GM21360 (cell line): Measurements from ENCODE around the gene NFE2L2.
"Not testable (repeated sequence)": the region's sequence is repeated elsewhere in the genome, so short reads cannot be mapped to it uniquely, and the experiment has no call there.

ENCODE experiments used
- ATAC-seq: cut with Tn5 transposase; IDR thresholded peaks from one replicate; pipeline ENCODE4 v1.9.1; 2021; ENCODE audit warnings: mild to moderate bottlenecking, moderate library complexity; ENCODE audit not compliant: unreplicated experiment

Gene NFE2L2

DNA sequence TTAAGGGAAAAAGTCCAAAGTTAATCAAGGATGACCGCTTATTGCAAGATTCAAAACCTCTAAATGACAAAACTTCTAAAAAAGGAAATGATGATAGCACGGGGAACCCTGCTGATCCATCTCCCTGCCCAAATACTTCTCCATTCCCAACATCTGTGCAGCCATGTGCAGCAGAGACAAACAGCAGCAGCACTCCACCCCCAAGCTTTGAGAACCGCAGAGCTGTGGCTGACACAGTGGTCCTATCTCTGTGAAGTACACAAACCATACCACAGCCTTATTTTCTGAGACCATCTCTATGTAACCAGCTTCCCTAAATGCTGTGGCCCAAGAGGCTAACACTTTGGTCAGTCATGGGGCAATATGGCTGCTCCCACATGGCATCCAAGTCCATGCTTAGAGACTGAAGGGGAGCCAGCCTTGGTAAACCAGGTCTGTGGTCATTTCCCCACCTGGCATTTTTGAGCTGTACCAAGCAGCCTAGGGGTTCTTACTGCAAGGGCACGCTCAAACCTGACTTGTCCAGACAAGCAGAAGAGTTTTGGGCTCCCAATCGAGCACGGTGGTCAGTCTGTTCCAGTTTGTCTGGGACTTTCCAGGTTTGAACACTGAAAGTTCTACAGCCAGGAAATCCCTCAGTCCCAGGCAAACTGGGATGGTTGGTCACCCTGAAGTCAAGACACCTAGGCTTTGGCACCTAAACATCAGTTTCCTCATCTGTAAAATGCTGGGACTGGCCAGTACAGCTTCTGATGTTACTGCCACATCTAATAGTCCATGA, 17.1 kb upstream of the NFE2L2 start:
- peak; percentile 60 for ATAC-seq

DNA sequence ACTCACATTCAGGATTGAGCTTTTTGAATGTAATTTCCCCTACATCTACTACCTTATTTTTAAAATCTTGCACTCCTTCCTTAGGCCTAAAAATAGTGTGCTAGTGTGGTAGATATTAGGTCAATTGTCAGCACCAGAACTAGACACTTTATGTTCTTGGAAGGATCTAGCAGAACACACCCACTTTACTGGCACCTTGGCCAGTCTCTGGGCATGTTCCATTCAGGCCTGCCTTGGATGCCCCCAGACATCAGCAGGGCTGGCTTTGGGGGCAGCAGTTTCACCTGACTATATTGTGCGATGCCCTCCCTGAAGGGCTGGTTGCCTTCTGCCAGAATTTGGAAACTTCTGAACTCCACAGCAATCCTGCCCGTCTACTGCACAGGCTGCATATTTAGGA, 15.3 kb upstream of the NFE2L2 start:
- ATAC-seq = no peak

GRCh38 chr2:177275743-177276055, 11.2 kb upstream of the NFE2L2 start:
- ATAC-seq = no peak

GRCh38 chr2:177275040-177275742, 10.7 kb upstream of the NFE2L2 start:
- no peak for ATAC-seq

- no peak for ATAC-seq
Observed at GRCh38 chr2:177273408-177273807, 8.9 kb upstream of the NFE2L2 start.

GRCh38 chr2:177272765-177273164, 8.2 kb upstream of the NFE2L2 start:
- ATAC-seq = no peak

DNA sequence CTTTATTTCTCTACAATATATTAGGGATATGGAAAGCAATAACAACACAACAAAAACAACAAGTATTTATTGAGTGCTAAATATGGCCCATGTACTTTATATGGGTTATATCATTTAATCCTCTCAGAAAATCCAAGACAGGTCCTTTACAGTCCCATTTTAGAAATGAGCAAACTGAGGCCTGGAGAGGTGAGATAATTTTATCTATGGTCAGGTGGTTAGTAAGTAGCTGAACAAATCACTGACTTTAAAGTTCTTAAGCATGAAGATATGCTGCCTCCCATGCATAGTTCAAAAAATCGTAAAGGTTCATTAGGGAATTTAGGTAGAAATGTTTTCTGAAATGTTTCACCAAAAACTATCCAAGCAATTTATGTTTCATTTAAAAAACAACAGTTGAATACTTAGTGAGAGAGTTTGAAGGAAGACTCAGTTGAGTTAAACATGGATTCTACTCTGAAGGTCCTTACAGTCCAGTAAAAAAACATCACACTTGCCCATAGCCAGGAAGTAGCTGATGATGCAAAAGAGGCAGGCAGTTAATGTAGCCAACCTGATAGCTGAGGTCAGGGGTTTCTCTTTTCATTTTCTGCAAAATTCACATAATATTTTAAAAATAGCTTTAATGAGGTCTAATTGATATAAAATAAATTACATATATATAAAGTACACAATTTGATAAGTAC, 7.6 kb upstream of the NFE2L2 start:
- ATAC-seq = no peak

GRCh38 chr2:177270531-177270930, 6.0 kb upstream of the NFE2L2 start:
- no peak for ATAC-seq

GRCh38 chr2:177268901-177269300, 4.4 kb upstream of the NFE2L2 start:
- no peak for ATAC-seq

GRCh38 chr2:177268187-177268871, 3.8 kb upstream of the NFE2L2 start:
- ATAC-seq = no peak

DNA sequence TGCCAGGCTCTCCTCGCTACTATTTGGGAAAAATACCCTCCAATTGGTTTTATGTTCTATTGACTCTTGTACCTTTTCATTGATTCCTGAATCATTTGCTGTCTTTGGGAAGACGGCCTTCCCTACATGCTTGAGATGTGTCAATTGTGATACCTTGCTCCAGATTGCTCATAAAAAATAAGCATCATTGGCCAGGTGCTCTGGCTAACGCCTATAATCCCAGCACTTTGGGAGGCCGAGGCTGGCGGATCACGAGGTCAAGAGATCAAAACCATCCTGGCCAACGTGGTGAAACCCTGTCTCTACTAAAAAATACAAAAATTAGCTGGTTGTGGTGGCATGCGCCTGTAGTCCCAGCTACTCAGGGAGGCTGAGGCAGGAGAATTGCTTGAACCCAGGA, 2.4 kb upstream of the NFE2L2 start:
- not testable (repeated sequence) for ATAC-seq

DNA sequence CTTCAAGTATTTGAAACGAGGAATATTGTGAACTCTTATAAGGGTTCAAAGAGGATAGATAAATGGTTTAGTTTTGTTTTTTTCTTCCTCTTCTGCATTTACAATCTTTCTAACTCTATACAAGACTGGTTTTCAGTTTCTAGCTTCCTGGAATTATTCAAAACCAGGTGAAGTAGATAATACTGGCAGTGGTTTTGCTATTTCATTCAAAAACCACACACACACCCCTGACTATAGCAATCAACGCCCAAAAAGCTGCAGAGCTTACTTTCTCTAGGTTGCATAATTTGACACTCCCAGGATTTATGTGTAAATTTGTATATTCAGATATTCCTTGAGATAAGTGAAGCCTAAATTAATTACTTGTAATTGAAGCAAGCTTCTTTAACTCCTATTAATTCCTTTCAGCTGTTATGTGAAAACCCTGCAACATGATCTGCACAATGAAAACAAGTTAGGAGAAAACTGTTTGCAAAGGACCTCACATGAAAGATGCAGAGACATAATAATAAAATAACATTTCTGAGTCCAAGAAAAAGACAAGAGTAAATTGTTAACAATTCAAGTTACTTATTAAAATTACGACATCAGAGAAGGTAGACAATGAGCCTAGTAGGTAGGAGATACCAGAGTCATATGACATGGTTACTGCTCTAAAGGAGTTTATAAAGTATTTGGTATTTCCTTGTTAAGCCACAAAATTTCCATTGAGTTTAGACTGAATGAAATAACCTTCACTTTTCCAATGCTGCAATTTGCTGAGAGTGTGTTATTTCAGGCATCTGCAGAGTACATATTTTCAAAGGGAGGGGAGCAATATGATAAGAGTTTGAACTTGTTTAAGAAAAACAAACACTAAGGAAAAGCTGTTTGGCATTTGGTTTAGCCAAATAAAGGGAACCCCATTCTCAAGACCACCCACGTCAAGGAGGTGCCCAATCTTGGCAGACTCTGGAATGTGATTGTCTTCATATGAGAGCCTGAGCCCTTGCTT, 1.6 kb upstream of the NFE2L2 start:
- ATAC-seq = no peak

DNA sequence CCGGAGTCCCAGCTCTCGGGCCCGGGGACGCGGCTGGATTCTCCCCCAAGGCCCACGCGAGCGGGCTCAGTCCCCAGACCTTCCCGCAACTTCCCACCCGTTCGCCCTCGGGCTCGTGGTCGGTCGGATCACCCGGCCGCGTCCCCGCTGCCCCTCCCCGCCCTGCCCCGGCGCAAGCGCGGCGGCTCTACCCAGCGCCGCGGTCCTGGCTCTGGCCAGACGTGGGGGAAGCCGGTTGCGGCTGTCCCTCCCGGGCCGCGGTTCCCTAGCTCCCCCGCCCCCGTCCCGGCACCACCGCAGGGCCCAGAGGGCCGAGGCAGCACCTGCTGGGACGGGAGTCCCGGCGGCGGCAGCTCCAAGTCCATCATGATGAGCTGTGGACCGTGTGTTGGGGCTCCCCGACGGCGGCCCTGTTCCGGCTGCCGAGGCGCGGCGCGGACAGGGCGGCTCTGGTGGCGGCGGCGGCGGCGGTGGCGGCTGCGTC, 276 bp downstream of the NFE2L2 start:
- peak; percentile 14 for ATAC-seq

GRCh38 chr2:177263451-177264208, 897 bp downstream of the NFE2L2 start:
- peak; percentile 46 for ATAC-seq

GRCh38 chr2:177262958-177263450, 1.5 kb downstream of the NFE2L2 start:
- ATAC-seq = no peak

- no peak for ATAC-seq
Observed at GRCh38 chr2:177262092-177262491, 2.4 kb downstream of the NFE2L2 start.

- ATAC-seq = no peak
Observed at GRCh38 chr2:177261116-177262060, 3.1 kb downstream of the NFE2L2 start.

DNA sequence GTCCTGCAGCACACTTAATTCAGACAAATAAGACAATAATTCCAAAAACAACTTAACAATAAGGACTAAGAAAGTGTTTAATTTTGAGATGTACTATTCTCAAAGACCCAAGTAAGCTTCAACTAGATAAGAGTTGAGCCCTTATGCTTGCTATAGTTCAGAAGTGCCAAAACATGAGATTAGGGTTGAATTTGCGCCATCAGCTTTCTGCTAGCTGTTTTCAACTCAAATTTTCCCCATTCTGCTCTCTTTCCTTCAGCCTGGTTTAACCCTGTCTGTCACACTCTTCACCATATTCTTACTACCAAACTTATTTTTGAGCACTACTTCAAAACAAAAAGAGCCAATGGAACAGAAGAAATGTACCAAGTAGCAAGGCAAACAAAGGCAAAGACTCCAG, 4.1 kb downstream of the NFE2L2 start:
- ATAC-seq = no peak
